ENCODE data around the gene FBXL20. TPM values are rescaled to one million over a fixed set of nuclear protein-coding genes. Genes with fewer than 3 reads are reported as not detected.

The FBXL20 gene
- total RNA-seq, 1 experiment from 2014 or later = 17.2 TPM

GRCh38 chr17:39244016-39244599 lies 157.3 kb downstream of the FBXL20 start:
- Histone ChIP-seq H3K9me3 (ENCODE audit: control insufficient read depth in 1 of 2, insufficient read depth in 1 of 2, low read depth in 1 of 2, low read length in 2 of 2) (no peaks in the 10 kb centered on the region), H3K36me3 (ENCODE audit: control insufficient read depth in 1 of 2, insufficient read depth in 2 of 2, low read length in 2 of 2) (no peaks in the 10 kb centered on the region), H3K79me2 (ENCODE audit: insufficient read depth, low read length) (no peaks in the 10 kb centered on the region), H3K27me3 (ENCODE audit: insufficient read depth, low read length) (no peaks in the 10 kb centered on the region), H3K4me1 (ENCODE audit: control insufficient read depth in 1 of 2, insufficient read depth in 2 of 2, low read length in 2 of 2) (peaks cover 8 to 21% of the 10 kb centered on the region in 2 experiments; a peak in 3 of 4 replicates), H3K9me2 (ENCODE audit: insufficient read depth) (no peaks in the 10 kb centered on the region), H4K20me1 (ENCODE audit: insufficient read depth) (no peaks in the 10 kb centered on the region), H3K4me3 (replicated peaks in 1 of 2; ENCODE audit: low read depth in 1 of 2, low read length in 2 of 2) (no peak overlapping the region), H3K4me2 (ENCODE audit: low read length) (no peak overlapping the region), H3K9ac (ENCODE audit: low read length) (no peak overlapping the region), H2AFZ (ENCODE audit: low read depth, low read length, poor library complexity, severe bottlenecking) (no peak overlapping the region), H3K27ac (ENCODE audit: low read depth, low read length) (no peak overlapping the region)
- BruUV-seq (replicated peaks) = no TSS peak
- TF ChIP-seq RAD21 (IDR thresholded peaks at IDR 0.05; ENCODE audit: low read depth) (no peak), CBX3 (IDR thresholded peaks at IDR 0.05; ENCODE audit: low read depth) (no peak), ZFX (IDR thresholded peaks at IDR 0.05) (no peak), YY1 (IDR thresholded peaks at IDR 0.05; ENCODE audit: extremely low read depth, insufficient replicate concordance, low read depth, low read length) (no peak), JUND (IDR thresholded peaks at IDR 0.05) (no peak), EZH2phosphoT487 (IDR thresholded peaks at IDR 0.05; ENCODE audit: borderline replicate concordance) (no peak), SP1 (IDR thresholded peaks at IDR 0.05; ENCODE audit: low read depth) (no peak), SIN3A (IDR thresholded peaks at IDR 0.05; ENCODE audit: low read depth) (no peak), CEBPB (IDR thresholded peaks at IDR 0.05; ENCODE audit: low read depth) (no peak), POLR2AphosphoS5 (IDR thresholded peaks at IDR 0.05; ENCODE audit: low read depth, low read length) (no peak), POLR2A (IDR thresholded peaks at IDR 0.05; ENCODE audit: borderline replicate concordance, extremely low read depth, insufficient read depth, insufficient read length) (no peak), MAX (IDR thresholded peaks at IDR 0.05) (no peak), REST (IDR thresholded peaks at IDR 0.05; ENCODE audit: low read depth) (no peak), FOSL1 (IDR thresholded peaks at IDR 0.05; ENCODE audit: low read depth) (no peak), ATF3 (IDR thresholded peaks at IDR 0.05) (no peak), SRF (IDR thresholded peaks at IDR 0.05; ENCODE audit: low read depth) (no peak), CTCF (IDR thresholded peaks at IDR 0.05 in 2 of 3, conservative IDR thresholded peaks at IDR 0.05 in 1 of 3; ENCODE audit: borderline replicate concordance in 1 of 3, insufficient read depth in 1 of 3, low read depth in 2 of 3, low read length in 2 of 3) (no peak), TCF7L2 (IDR thresholded peaks at IDR 0.05; ENCODE audit: borderline replicate concordance, extremely low read depth, insufficient read depth, insufficient read length) (no peak)
- ATAC-seq (no peak), DNase-seq (ENCODE audit: low read depth, low spot score) (no peak)
- RAD21 ChIA-PET (ENCODE audit: low non-redundant PET in 1 of 2, low total read pairs in 2 of 2, uncharacterized antibody in 2 of 2, unreplicated experiment in 2 of 2) = interaction anchor here (1.2 to 2.4 kb wide), 5 partner anchors 12 to 91 kb away, joined by 3 to 20 read pairs (median 5); no protein-coding TSS in a partner anchor
- CTCF ChIA-PET = interaction anchor here (0.6 to 3.1 kb wide), 19 partner anchors 9 to 493 kb away, joined by 3 to 105 read pairs (median 6); partner anchors contain the start of genes LASP1 and RPL19
- intact Hi-C loops (cut with micrococcal nuclease) = loop anchor here (1.0 kb wide), 2 partner anchors 37 to 261 kb away; no protein-coding TSS in a partner anchor
- POLR2A ChIA-PET = interaction anchor here (1.3 to 2.9 kb wide), 2 partner anchors 38 to 44 kb away, joined by 6 to 13 read pairs; partner anchors contain the start of gene RPL19

Data from HCT116 (cell line).